Keratinocyte (primary cell): ENCODE data around the gene ERRFI1. TPM values are rescaled to one million over a fixed set of nuclear protein-coding genes. Genes with fewer than 3 reads are reported as not detected.

Source experiments
- DNase-seq: peaks from one replicate; pipeline ENCODE4 v3.0.0-alpha.2; 2011; ENCODE audit warnings: low read depth, missing footprints, low spot score
- FAIRE-seq: peaks from 2 replicates; lab custom pipeline; 2011; peaks lifted over from hg19 to GRCh38; lab: Jason Lieb, UNC
- H2AFZ ChIP-seq: 2 replicates; pipeline ENCODE4 v1.6.0; 2012; ENCODE audit warnings: low read length, control low read depth, inconsistent platforms; ENCODE audit not compliant: control insufficient read depth
- H3K27ac ChIP-seq: 2 replicates; pipeline ENCODE4 v1.5.1; 2011; ENCODE audit warnings: low read length; ENCODE audit not compliant: control insufficient read depth, insufficient read depth
- H3K27me3 ChIP-seq: 3 replicates; pipeline ENCODE4 v1.6.0; 2011; ENCODE audit warnings: low read length; ENCODE audit not compliant: control insufficient read depth, insufficient read depth; ENCODE audit errors: extremely low read depth
- H3K36me3 ChIP-seq, 2 experiments: 2 replicates in 1 of 2; 3 replicates in 1 of 2; pipeline ENCODE4 v1.5.1; 2011; ENCODE audit warnings: low read length in 2 of 2, mild to moderate bottlenecking in 1 of 2; ENCODE audit not compliant: control insufficient read depth in 2 of 2, insufficient read depth in 2 of 2; ENCODE audit errors: extremely low read depth in 1 of 2
- H3K4me1 ChIP-seq: 3 replicates; pipeline ENCODE4 v1.5.1; 2011; ENCODE audit warnings: low read length; ENCODE audit not compliant: control insufficient read depth, insufficient read depth; ENCODE audit errors: extremely low read depth
- H3K4me2 ChIP-seq: 3 replicates; pipeline ENCODE4 v1.6.0; 2011; ENCODE audit warnings: low read depth, low read length; ENCODE audit not compliant: control insufficient read depth, insufficient read depth; ENCODE audit errors: extremely low read depth
- H3K4me3 ChIP-seq, 3 experiments: fragments of 200-600 bp in 1 of 3; sonication (generic) in 1 of 3; 2 replicates in 2 of 3; 3 replicates in 1 of 3; pipeline ENCODE4 v1.5.1; 2011 to 2016; ENCODE audit warnings: low read length in 3 of 3, mild to moderate bottlenecking in 3 of 3, control low read depth in 2 of 3, inconsistent platforms in 1 of 3, low read depth in 1 of 3, mixed read lengths in 1 of 3, mixed run types in 1 of 3, moderate library complexity in 1 of 3; ENCODE audit not compliant: control insufficient read depth in 2 of 3, insufficient read depth in 2 of 3; ENCODE audit errors: extremely low read depth in 1 of 3
- H3K79me2 ChIP-seq: 2 replicates; pipeline ENCODE4 v1.6.0; 2012; ENCODE audit warnings: low read length; ENCODE audit not compliant: control insufficient read depth, insufficient read depth
- H3K9ac ChIP-seq: 3 replicates; pipeline ENCODE4 v1.6.0; 2011; ENCODE audit warnings: low read length; ENCODE audit not compliant: control insufficient read depth, insufficient read depth; ENCODE audit errors: extremely low read depth
- H3K9me1 ChIP-seq: 3 replicates; pipeline ENCODE4 v1.6.0; 2011; ENCODE audit warnings: low read length; ENCODE audit not compliant: control insufficient read depth, insufficient read depth; ENCODE audit errors: extremely low read depth
- H3K9me3 ChIP-seq: 2 replicates; pipeline ENCODE4 v1.5.1; 2012; ENCODE audit warnings: low read depth, low read length; ENCODE audit not compliant: control insufficient read depth
- H4K20me1 ChIP-seq: 3 replicates; pipeline ENCODE4 v1.6.0; 2011; ENCODE audit warnings: low read length; ENCODE audit not compliant: control insufficient read depth, insufficient read depth; ENCODE audit errors: extremely low read depth
- CTCF ChIP-seq, 3 experiments: IDR thresholded peaks in 1 of 3; conservative IDR thresholded peaks in 1 of 3; optimal IDR thresholded peaks in 1 of 3; 2 replicates in 2 of 3; 3 replicates in 1 of 3; pipeline versions ENCODE3 to v1.5.1; 2011; ENCODE audit warnings: low read length in 3 of 3, mild to moderate bottlenecking in 3 of 3, moderate library complexity in 2 of 3, control low read depth in 1 of 3, inconsistent platforms in 1 of 3; ENCODE audit not compliant: insufficient read depth in 2 of 3; ENCODE audit errors: extremely low read depth in 1 of 3
- EZH2 ChIP-seq: IDR thresholded peaks from one replicate; pipeline ENCODE4 v1.6.1; 2012; ENCODE audit warnings: inconsistent platforms, mild to moderate bottlenecking, low read length, moderate library complexity
- dilution Hi-C: fragments of 300-500 bp; cut with MboI; formaldehyde crosslinking; loops from one replicate; pipeline ENCODE4 v1.7.0; 2020; ENCODE audit warnings: low sequenced_read_pairs; ENCODE audit not compliant: extremely low pct_ligation_motif_present
- polyA plus RNA-seq, 5 experiments: library from polyadenylated mRNA; depleted of rRNA in 3 of 5; stranded (reverse) in 3 of 5; stranded (forward) in 1 of 5; unstranded in 1 of 5; fragments of >200 nt; gene quantifications; 1 replicate in 1 of 5; 2 replicates in 3 of 5; 3 replicates in 1 of 5; pipeline versions ENCODE4 v1.2.1 to v1.2.3, GENCODE V29; 2011 to 2012; ENCODE audit warnings: missing spikeins in 2 of 5, low read depth in 1 of 5, low replicate concordance in 1 of 5

The ERRFI1 gene
- polyA plus RNA-seq, 1 donor (not counting 4 experiments of a cell fraction or from before 2014, with no cell fraction given): 130 TPM

DNA sequence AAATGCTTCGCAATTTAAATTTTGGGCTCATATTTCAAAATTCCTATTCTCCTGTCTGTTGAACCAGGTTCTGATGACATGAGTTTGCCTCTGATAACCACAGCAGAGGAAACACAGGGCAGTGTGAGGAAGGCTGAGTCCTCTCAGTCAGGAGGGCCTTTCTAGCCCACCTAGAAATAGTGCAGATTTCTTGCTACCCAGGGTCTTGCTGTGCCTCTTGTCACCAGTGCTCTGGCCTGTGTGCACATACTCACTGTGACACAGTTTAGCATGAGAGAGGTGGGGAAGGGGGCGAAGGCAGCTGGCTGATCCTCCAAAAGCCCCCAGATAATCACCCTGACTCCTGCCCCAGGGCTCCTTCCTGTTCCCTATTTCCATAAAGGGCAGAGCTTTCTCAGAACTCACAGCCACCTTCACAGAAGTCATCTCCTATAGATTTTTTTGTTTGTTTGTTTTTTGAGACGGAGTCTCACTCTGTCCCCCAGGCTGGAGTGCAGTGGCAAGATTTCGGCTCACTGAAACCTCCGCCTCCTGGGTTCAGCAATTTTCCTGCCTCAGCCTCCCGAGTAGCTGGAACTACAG is 23.7 kb downstream of the ERRFI1 start:
- no peak overlapping the region for H2AFZ ChIP-seq
- H3K9me1 ChIP-seq: no peaks in the 10 kb centered on the region
- dilution Hi-C loops: loop anchor here (25.0 kb wide), 1 partner anchor 310 kb away; the partner anchor contains the start of gene SLC45A1
- H3K27ac ChIP-seq: peak overlapping the region; percentile 100
- H3K9me3 ChIP-seq: no peaks in the 10 kb centered on the region
- DNase-seq: no peak
- H3K4me3 ChIP-seq: no peak overlapping the region
- H3K36me3 ChIP-seq: no peaks in the 10 kb centered on the region
- no peaks in the 10 kb centered on the region for H4K20me1 ChIP-seq
- H3K9ac ChIP-seq: no peak overlapping the region
- no peak overlapping the region for H3K4me2 ChIP-seq
- no peaks in the 10 kb centered on the region for H3K79me2 ChIP-seq
- TF ChIP-seq EZH2 (no peak), CTCF (optimal IDR thresholded peaks at IDR 0.05 in 1 of 3, IDR thresholded peaks at IDR 0.05 in 1 of 3, conservative IDR thresholded peaks at IDR 0.05 in 1 of 3; ENCODE audit: extremely low read depth in 1 of 3, insufficient read depth in 2 of 3, low read length in 3 of 3) (no peak)
- no peaks in the 10 kb centered on the region for H3K27me3 ChIP-seq
- no peak for FAIRE-seq
- peaks cover 43% of the 10 kb centered on the region for H3K4me1 ChIP-seq

DNA sequence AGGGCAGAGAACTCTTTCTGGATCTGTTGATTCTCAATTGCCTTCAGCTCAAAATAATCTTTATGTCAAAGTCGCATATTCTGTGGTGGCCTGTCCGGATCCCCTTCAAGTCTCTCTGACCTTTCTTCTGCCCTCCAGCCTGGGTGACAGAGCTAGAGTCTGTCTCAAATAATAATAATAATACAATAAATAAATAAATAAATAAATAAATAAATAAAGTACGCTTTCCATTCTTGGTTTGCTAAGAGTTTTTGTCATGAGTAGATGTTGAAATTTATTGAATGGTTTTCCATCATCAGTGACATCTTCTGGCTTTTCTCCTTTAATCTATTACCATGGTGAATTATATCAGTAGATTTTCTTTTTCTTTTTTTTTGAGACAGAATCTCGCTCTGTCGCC is 30.7 kb downstream of the ERRFI1 start:
- DNase-seq (no peak), FAIRE-seq (no peak)
- Histone ChIP-seq H3K9me3 (no peaks in the 10 kb centered on the region), H3K36me3 (no peaks in the 10 kb centered on the region), H3K9ac (no peak overlapping the region), H4K20me1 (no peaks in the 10 kb centered on the region), H3K4me1 (no peaks in the 10 kb centered on the region), H3K27me3 (no peaks in the 10 kb centered on the region), H3K9me1 (no peaks in the 10 kb centered on the region), H3K79me2 (no peaks in the 10 kb centered on the region), H3K4me2 (no peak overlapping the region), H3K27ac (no peak overlapping the region), H3K4me3 (no peak overlapping the region), H2AFZ (no peak overlapping the region)
- dilution Hi-C loops: no loop called here
- TF ChIP-seq CTCF (optimal IDR thresholded peaks at IDR 0.05 in 1 of 3, IDR thresholded peaks at IDR 0.05 in 1 of 3, conservative IDR thresholded peaks at IDR 0.05 in 1 of 3; ENCODE audit: extremely low read depth in 1 of 3, insufficient read depth in 2 of 3, low read length in 3 of 3) (no peak), EZH2 (no peak)
